Umbilical cord (tissue), 2 donors: ENCODE data around the gene ATP5IF1. TPM values are rescaled to one million over a fixed set of nuclear protein-coding genes. Genes with fewer than 3 reads are reported as not detected.

ENCODE experiments used
- DNase-seq: peaks from one replicate; pipeline ENCODE4 v3.0.0-alpha.2; 2015; ENCODE audit warnings: low spot score
- total RNA-seq: library from RNA; depleted of rRNA; stranded (reverse); fragments of >200 nt; gene quantifications from one replicate; pipeline ENCODE4 v1.2.3, GENCODE V29; 2014; ENCODE audit warnings: low replicate concordance; ENCODE audit not compliant: insufficient read depth

The ATP5IF1 gene
- total RNA-seq, 1 donor from 2014 or later = 54.9 TPM

GRCh38 chr1:28265577-28265976 is 29.7 kb downstream of the ATP5IF1 start:
- DNase-seq = no peak

DNA sequence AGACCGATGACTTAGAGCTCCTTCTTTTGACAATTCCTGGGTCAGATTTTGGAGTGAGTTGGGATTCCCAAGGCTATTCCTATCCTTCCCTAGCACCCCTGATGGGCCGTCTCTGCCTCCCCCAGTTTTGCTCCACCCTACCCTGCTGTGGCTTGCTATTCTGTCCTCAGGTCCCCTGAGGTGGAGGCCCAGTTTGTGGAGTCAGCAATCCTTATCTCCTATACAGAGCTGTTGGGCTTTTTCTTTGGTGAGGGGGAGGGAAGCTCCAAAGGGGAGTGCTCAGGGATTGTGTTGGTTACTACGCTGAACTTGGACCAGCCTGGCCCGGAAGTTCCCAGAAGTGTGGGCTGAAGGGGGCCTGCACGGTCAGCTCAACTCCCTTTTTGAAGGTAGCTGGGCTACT is 31.0 kb downstream of the ATP5IF1 start:
- no peak for DNase-seq

GRCh38 chr1:28267633-28268032 is 31.7 kb downstream of the ATP5IF1 start:
- no peak for DNase-seq

- DNase-seq = no peak
Observed at GRCh38 chr1:28269529-28269928, 33.6 kb downstream of the ATP5IF1 start.

DNA sequence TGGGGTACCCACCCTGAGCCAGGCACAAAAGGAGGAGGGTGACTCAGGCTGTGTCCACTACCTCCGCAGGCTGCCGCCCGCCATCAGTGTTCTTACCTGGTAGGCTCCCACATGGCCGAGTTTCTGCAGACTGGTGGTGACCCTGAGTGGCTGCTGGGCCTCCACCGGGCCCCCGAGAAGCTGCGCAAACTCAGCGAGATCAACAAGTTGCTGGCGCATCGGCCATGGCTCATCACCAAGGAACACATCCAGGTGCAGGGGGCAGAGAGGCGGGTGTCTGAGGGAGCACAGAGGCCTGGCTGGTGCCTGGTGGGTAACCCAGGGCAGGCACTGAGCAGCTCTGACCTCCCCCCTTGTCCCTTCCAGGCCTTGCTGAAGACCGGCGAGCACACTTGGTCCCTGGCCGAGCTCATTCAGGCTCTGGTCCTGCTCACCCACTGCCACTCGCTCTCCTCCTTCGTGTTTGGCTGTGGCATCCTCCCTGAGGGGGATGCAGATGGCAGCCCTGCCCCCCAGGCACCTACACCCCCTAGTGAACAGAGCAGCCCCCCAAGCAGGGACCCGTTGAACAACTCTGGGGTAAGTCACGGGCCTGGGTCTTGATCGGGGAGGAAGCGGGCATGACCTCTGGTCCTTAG is 36.4 kb downstream of the ATP5IF1 start:
- DNase-seq = no peak

- DNase-seq = no peak
Observed at GRCh38 chr1:28273216-28273860, 37.4 kb downstream of the ATP5IF1 start.

DNA sequence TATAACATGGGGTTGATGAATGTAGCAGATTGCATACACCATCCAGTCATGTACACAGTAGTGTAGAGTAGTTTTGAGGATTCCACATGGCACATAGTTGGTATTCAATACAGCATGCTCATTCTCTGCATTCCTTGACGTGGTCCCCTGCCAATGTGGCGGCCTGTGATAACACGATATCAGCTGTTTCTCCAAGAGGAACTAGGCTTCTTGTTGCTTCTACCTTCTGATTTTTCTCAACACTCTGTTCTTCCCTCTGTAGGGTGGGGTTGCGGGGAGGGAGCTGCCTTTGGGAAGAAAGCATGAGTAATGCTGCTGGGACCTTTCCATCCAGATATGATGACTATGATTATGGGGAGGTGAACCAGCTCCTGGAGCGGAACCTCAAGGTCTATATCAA is 42.8 kb downstream of the ATP5IF1 start:
- no peak for DNase-seq

- DNase-seq = no peak
Observed at GRCh38 chr1:28279721-28280120, 43.8 kb downstream of the ATP5IF1 start.

DNA sequence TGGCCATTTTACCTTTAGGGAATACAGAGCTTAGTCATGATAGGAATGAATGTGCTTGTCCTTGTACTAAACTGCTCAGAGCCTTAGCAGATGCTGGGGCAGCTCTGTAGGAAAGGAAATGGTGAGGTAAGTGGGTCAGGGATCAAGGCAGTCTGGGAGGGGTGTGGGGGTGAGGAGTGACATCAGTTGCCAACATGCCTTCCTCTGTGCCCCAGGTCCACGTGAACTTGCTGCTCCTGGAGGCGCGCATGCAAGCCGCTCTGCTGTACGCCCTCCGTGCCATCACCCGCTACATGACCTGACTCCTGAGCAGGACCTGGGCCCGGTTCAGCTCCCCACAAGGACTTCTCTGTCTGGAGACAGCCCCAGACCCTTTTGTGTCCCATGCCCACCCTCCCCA is 44.6 kb downstream of the ATP5IF1 start:
- DNase-seq = no peak

DNA sequence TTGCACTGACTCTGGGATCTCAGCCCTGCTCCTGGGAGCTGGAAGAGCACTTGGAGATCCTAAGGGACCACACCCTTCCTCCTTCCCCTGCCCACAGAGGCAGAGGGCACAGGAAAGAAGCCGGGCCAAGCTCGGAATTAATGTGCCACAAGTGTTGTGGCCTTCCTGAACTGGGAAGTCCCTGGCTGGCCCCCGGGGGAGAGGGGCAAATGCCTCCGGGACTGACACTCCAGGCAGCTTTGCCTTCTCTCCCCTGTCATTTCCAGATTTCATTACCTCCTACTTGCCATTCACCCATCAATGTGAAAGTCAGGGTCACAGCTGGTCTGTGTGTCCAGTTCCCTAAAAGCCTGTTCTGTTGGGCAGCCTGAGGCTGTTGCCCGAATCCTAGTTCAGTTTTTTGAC is 45.1 kb downstream of the ATP5IF1 start:
- no peak for DNase-seq

GRCh38 chr1:28281608-28282425 is 45.9 kb downstream of the ATP5IF1 start:
- DNase-seq = no peak

DNA sequence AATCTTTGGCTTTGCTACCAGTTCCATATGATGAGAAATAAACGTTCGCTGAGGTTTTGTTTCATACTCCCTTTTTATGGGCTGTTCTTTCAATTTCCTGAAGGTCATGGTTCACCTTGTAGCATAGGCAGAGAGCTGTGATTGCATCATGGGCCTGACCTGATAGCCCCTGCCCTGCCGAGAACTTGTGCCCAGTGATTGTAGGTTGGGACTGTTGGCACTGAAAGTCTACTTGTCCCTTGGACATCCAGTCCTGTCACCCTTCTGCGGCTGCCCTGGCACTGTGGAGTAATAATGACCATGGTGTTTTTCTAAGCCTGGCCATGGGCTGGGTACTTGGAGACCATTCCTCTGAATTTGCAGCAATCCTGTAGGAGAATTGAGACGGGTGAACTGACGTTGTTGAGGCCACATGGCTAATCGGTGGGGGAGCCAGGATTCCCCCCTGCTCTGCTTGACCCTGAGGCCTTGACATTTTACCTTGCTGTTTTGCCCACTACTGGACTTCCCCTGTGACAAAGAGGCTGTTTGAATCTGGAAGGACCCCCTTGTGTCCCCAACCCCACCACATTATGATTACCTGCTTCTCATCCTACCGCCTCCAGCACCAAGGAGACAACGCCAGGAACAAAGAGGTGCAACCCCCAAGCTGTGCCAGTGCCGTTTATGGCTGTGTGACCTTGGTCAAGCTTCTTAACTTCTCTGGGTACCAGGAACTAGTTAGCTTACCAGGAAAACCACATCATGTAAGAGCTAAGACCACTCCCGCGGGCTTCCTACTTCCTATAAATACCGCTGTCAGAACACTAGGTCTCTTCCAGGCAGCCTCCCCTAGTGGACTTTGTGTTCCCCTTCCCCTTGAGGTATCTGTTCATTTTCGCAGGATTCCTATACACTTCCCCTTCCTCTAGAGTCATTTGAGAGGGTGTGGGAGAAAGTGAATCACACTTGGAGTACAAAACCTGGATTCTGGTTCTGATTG is 46.8 kb downstream of the ATP5IF1 start:
- DNase-seq = no peak

- DNase-seq = no peak
Observed at GRCh38 chr1:28286111-28286510, 50.2 kb downstream of the ATP5IF1 start.

Other genes starting within 250 kb of the ATP5IF1 start
- 7.2 TPM for gene EYA3, start 147.5 kb upstream of the ATP5IF1 start, total RNA-seq
- 3.4 TPM for gene PTAFR, start 59.4 kb upstream of the ATP5IF1 start, total RNA-seq
- 37.6 TPM for gene DNAJC8, start 3.1 kb upstream of the ATP5IF1 start, total RNA-seq
- gene SESN2, start 23.4 kb downstream of the ATP5IF1 start, total RNA-seq = 12.5 TPM
- 8.9 TPM for gene MED18, start 92.9 kb downstream of the ATP5IF1 start, total RNA-seq
- 10.8 TPM for gene PHACTR4, start 133.6 kb downstream of the ATP5IF1 start, total RNA-seq